Measurements from ENCODE around the gene SEMA6D.

The SEMA6D gene

DNA sequence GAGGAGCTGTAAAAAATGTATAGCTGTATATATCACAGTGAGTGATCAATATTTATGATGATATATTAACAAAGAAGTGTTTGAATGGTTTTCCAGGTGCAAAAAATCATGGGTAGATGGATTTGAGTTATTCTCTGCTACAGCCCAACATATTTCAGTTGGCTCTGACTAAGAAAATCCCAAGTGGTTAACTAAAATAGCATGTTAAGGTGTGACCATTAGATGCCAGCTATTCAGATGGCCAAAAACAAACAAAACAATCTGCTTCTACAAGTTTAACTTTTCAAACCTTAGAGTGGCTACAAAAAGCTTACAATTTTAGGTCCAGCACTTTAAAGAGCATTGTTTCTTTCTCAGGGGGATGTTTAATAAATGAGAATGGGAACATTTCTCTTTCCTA, 67.5 kb downstream of the SEMA6D start:
- Mint-ChIP-seq H3K9me3 (no peaks in the 10 kb centered on the region), H3K27ac (no peak overlapping the region), H3K4me1 (no peaks in the 10 kb centered on the region), H3K36me3 (no peaks in the 10 kb centered on the region), H3K27me3 (no peaks in the 10 kb centered on the region), H3K4me3 (no peak overlapping the region)

DNA sequence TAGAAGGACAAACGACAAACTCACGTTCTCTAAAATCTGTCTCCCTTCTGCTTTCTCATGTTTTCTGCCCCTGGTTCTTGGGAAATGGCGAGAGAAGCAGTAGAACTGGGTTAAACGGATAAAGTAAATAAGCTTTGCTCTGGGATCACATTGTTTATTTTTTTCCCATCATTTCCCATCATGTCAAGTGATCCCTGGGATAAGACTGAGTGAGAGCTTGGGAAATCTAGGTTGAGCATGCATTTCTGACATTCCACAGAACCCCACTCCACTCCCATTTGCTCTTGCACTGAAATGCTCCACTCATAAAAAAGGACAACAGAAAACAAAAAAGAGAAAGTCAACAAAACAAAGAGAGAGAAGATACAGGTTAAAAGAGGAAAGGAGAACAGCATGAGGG, 69.1 kb downstream of the SEMA6D start:
- no peaks in the 10 kb centered on the region for H3K9me3 Mint-ChIP-seq
- H3K4me1 Mint-ChIP-seq = no peaks in the 10 kb centered on the region
- H3K4me3 Mint-ChIP-seq = no peak overlapping the region
- H3K27ac Mint-ChIP-seq = no peak overlapping the region
- no peaks in the 10 kb centered on the region for H3K36me3 Mint-ChIP-seq
- no peaks in the 10 kb centered on the region for H3K27me3 Mint-ChIP-seq

DNA sequence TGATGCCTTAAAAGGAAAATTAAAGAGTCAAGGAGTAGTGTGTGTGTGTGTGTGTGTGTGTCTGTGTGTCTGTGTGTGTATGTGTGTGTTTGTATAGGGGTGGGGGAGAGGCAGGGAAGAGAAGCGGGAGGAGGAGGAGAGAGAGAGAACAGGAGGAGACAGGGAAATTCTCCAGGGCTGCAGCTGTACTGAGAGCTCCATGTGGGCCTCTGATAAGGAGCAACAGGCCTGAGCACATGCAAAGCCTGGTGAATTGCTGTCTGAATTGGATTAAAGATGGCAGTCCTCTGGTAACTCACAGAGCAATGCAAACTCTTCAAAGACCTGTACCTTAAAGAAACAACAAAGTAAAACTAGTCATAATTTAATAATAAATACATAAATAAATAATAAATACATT, 70.6 kb downstream of the SEMA6D start:
- Mint-ChIP-seq H3K36me3 (no peaks in the 10 kb centered on the region), H3K4me1 (no peaks in the 10 kb centered on the region), H3K9me3 (no peaks in the 10 kb centered on the region), H3K27ac (no peak overlapping the region), H3K27me3 (no peaks in the 10 kb centered on the region), H3K4me3 (no peak overlapping the region)

DNA sequence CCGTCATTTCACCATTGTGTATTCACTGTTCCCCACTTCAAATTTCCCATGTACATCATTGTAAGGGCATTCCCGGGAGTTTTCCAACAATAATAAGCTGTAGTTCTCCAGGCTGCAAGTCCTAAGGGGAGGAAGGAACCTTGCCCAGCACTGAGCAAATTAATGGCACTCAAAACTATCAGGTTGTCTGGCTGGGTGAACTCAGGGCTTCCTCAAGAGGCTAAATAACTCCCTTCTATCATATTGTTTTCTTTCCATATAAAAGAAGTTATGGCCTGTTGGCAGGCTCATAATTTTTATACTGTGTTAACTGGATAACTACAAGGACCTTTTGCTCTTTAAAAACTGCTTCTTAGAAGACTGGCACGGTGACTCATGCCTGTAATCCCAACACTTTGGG, 71.4 kb downstream of the SEMA6D start:
- Mint-ChIP-seq H3K4me3 (no peak overlapping the region), H3K27me3 (no peaks in the 10 kb centered on the region), H3K27ac (no peak overlapping the region), H3K9me3 (no peaks in the 10 kb centered on the region), H3K36me3 (no peaks in the 10 kb centered on the region), H3K4me1 (no peaks in the 10 kb centered on the region)

DNA sequence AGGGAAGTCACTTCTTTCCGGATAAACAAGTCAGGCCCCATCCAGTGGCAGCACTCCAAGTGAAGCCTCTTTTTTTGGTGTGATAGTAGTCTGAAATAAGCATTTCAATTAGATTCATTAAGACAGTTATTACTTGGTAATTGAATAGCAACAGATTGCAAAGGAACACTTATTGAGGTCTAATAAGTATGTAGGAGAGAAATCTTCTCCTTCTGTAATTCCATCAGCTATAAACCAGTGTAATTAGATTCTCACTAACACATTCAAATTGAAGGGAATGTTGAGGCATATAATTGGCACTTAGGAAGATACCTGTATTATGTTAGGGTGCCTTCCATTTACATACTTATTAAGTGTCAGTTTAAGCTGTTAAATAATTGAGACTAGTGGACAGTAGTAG, 73.9 kb downstream of the SEMA6D start:
- Mint-ChIP-seq H3K4me3 (no peak overlapping the region), H3K36me3 (no peaks in the 10 kb centered on the region), H3K4me1 (no peaks in the 10 kb centered on the region), H3K9me3 (no peaks in the 10 kb centered on the region), H3K27ac (no peak overlapping the region), H3K27me3 (peaks cover 4% of the 10 kb centered on the region)

DNA sequence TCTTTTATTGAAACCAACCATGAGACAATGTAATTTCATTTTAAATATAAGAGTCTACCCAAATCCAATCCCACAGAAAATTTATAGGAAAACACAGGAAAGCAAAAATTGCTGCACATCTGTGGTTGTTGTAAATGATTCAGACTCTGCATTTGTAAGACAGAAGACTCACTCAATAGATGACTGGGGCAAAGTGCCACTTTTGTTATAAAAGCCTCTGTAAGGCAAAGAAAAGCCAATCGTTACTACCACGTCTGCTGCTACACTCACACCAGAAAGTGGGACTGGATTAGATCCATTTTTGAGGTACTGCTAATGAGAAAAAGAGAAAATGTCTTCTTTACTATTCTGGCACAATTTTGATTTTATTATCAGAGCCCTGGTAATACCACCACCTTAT, 74.9 kb downstream of the SEMA6D start:
- no peaks in the 10 kb centered on the region for H3K9me3 Mint-ChIP-seq
- H3K27ac Mint-ChIP-seq = no peak overlapping the region
- no peaks in the 10 kb centered on the region for H3K4me1 Mint-ChIP-seq
- no peaks in the 10 kb centered on the region for H3K36me3 Mint-ChIP-seq
- H3K4me3 Mint-ChIP-seq = no peak overlapping the region
- H3K27me3 Mint-ChIP-seq = peaks cover 4% of the 10 kb centered on the region

DNA sequence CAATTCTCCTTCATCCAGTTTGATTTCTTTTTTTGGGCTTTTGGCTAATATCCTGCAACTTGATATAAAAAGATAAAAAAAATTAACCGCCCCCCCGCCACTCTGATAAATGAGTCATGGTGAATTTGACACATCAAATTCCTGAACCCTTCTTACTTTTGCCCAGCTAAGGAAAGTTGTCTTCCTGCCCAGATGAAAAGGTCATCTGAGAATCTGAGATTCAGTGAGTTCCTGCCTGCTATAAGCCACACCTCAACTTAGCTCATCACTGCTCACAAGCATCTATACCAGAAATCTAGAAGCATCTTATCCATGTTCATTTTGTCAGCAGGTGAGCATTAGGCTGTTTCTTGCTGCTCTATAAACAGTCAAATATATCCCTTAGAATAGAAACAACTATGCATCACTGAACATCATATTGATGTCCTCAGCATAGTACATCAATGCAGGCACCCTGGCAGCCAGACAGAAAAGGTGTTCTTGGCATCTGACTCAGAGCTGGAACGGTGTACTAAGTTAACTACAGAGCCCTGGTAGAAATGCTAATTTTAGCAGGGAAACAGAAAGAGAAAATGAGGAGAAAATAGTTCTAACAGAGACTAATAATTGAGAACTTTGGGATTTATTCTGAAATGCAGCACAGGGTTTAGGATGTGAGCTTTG, 77.1 kb downstream of the SEMA6D start:
- H3K4me1 Mint-ChIP-seq = no peaks in the 10 kb centered on the region
- peaks cover 4% of the 10 kb centered on the region for H3K27me3 Mint-ChIP-seq
- H3K36me3 Mint-ChIP-seq = no peaks in the 10 kb centered on the region
- H3K27ac Mint-ChIP-seq = no peak overlapping the region
- H3K4me3 Mint-ChIP-seq = no peak overlapping the region
- no peaks in the 10 kb centered on the region for H3K9me3 Mint-ChIP-seq

DNA sequence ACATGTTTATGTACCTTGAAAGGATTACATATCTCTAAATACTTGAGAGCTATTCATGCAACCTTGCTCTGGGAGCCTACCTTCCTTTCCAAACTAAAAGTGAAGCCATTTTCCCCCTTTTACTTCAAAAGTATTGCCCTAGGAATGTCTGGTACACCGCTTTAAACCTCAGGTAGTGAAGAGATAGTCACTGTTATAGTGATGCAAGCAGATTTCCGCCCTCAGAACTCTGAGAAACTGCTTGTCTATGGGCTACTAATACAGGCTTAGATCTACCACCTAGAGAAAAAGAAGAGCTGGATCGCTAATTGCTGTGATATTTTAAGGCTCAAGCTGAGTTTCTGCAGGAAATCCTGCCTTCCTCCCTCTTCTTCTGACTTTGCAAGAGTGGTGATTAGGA, 78.6 kb downstream of the SEMA6D start:
- Mint-ChIP-seq H3K27ac (no peak overlapping the region), H3K4me1 (no peaks in the 10 kb centered on the region), H3K36me3 (no peaks in the 10 kb centered on the region), H3K27me3 (peaks cover 4% of the 10 kb centered on the region), H3K4me3 (no peak overlapping the region), H3K9me3 (no peaks in the 10 kb centered on the region)

DNA sequence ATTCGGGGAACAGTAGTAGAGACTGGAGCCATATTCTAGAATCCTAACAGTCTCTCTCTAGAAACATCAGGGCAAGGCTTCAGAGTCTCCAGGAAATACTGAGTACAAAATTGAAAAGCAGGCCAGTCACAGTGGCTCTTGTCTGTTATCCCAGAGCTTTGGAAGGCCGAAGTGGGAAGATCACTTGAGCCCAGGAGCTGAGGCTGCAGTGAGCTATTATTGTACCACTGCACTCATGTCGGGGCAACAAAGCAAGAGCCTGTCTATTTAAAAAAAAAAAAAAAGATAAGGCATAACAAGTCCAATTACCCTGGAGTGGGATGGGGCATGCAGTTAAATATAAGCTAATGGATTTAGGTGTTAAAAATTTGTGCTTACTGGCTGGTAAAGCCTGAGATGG, 79.0 kb downstream of the SEMA6D start:
- Mint-ChIP-seq H3K9me3 (no peaks in the 10 kb centered on the region), H3K36me3 (no peaks in the 10 kb centered on the region), H3K27ac (no peak overlapping the region), H3K27me3 (peaks cover 4% of the 10 kb centered on the region), H3K4me3 (no peak overlapping the region), H3K4me1 (no peaks in the 10 kb centered on the region)

DNA sequence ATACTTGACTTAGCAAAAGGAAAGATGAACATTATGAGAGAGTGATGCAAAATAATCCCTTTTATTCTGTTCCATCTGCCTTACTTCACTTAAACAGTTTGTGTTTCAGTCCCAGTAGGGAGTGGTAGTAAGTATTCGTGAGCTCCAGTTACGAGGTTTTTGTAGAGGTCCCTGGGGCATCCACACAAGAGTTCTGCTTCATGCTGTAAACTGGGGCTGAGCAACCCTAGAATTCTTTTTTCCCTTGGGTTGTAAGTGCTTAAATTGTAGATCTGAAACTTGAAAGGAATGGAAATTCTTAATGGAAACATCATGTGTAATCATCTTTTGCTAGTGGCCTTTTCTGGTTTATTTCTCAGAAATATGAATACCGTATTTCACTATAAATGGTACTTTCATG, 79.5 kb downstream of the SEMA6D start:
- Mint-ChIP-seq H3K4me3 (no peak overlapping the region), H3K27me3 (peaks cover 4% of the 10 kb centered on the region), H3K4me1 (no peaks in the 10 kb centered on the region)

DNA sequence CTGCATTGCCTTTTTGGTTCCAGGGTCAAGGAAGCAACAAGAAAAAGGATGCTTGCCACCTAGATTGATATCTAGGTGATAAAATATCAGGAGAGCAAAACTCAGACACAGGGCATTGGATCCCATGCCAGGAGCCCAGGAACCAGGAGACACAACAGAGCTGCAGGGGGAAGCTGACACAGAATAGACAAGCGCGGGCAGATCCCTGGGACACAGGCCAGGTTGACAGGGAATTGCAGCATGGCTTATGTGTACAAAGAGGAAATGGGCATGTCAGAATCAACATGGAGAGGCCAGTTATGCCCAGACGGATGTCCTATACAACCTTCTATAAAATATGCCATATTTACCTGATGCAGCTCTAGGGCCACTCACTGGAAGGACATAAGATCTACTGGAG, 84.2 kb downstream of the SEMA6D start:
- no peak overlapping the region for H3K4me3 Mint-ChIP-seq
- H3K36me3 Mint-ChIP-seq = no peaks in the 10 kb centered on the region
- H3K9me3 Mint-ChIP-seq = no peaks in the 10 kb centered on the region
- no peaks in the 10 kb centered on the region for H3K27me3 Mint-ChIP-seq
- no peak overlapping the region for H3K27ac Mint-ChIP-seq
- H3K4me1 Mint-ChIP-seq = no peaks in the 10 kb centered on the region

More for the DNA sequence above, 79.5 kb downstream of the SEMA6D start:
- H3K9me3 Mint-ChIP-seq = no peaks in the 10 kb centered on the region
- no peaks in the 10 kb centered on the region for H3K36me3 Mint-ChIP-seq
- no peak overlapping the region for H3K27ac Mint-ChIP-seq

DNA sequence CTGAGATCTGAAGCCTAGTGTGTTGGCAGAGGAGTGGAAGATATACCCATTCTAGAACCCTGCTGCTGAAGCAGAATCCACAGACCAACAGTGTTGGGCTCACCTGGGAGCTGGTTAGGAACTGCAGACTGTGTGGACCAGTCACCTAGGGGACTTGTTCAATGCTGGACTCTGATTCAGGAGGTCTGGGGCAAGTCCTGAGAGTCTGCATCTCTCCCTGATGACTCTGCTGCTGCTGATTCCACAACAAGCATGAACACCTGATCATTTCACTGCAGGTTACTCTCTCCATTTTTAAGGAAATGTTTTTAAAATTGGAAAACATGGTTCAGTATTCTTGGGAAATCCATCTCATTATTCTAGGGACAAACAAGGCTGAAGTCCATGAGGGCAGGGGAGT, 84.9 kb downstream of the SEMA6D start:
- H3K27me3 Mint-ChIP-seq = no peaks in the 10 kb centered on the region
- no peaks in the 10 kb centered on the region for H3K4me1 Mint-ChIP-seq
- no peak overlapping the region for H3K4me3 Mint-ChIP-seq
- no peak overlapping the region for H3K27ac Mint-ChIP-seq
- H3K9me3 Mint-ChIP-seq = no peaks in the 10 kb centered on the region
- H3K36me3 Mint-ChIP-seq = no peaks in the 10 kb centered on the region

DNA sequence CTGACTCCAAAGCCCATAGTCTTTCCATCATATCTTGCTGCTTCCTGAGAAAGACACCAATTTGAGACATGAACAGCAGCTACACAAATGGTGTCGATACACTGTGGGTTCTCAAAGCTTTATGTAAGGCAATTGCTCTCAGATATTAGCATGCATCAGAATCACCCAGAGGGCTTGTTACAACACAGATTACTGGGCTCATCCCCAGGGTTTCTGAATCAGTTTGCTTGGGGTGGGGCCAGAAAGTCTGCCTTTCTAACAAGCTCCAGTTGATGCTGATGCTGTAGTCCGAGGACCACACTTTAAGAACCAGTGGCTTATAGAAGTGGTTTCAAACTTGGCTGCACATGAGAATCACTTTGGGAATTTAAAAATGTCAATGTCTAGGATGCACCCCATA, 86.5 kb downstream of the SEMA6D start:
- H3K4me1 Mint-ChIP-seq = no peaks in the 10 kb centered on the region
- no peak overlapping the region for H3K4me3 Mint-ChIP-seq
- no peak overlapping the region for H3K27ac Mint-ChIP-seq
- no peaks in the 10 kb centered on the region for H3K36me3 Mint-ChIP-seq
- no peaks in the 10 kb centered on the region for H3K9me3 Mint-ChIP-seq
- H3K27me3 Mint-ChIP-seq = no peaks in the 10 kb centered on the region

DNA sequence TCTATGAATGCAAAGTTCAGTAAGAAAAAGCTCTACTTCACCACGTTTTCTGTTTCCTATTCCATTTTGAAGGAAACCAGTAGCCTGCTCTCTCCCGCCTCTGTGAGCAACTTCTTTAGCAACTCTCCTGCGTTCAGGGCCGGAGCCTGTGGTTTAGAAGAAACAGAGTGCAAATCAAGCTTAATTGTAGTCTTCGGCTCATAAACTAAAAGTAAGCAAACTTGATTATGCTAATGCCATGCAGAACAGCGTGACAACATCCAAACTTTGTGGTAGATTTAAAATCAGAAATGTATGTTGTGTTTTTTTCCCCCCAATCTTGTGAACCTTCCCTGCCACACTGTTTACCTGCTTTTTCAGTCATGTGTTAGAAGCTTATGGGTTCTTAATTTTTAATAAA, 87.4 kb downstream of the SEMA6D start:
- Mint-ChIP-seq H3K4me1 (no peaks in the 10 kb centered on the region), H3K36me3 (no peaks in the 10 kb centered on the region), H3K27me3 (no peaks in the 10 kb centered on the region), H3K4me3 (no peak overlapping the region), H3K27ac (no peak overlapping the region), H3K9me3 (no peaks in the 10 kb centered on the region)

DNA sequence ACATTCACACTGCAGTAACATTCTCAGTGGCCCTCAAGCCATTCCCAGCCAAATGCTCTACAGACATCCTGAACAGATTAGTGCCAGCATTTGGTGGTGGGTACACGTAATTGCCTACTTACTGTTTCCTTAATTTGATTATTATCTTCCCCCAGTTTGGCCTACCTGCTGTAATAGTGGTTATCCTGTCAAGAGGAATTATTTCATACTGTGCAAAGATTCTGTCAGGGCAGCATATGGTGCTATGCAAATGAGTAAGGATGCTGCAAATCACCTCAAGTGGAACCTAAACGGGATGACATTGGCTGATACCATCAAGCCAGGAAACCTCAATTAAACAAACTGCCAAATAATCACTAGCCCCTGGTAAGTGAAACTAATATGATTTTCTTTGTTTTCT, 88.7 kb downstream of the SEMA6D start:
- Mint-ChIP-seq H3K4me3 (no peak overlapping the region), H3K36me3 (no peaks in the 10 kb centered on the region), H3K27me3 (no peaks in the 10 kb centered on the region), H3K9me3 (no peaks in the 10 kb centered on the region), H3K4me1 (no peaks in the 10 kb centered on the region), H3K27ac (no peak overlapping the region)

DNA sequence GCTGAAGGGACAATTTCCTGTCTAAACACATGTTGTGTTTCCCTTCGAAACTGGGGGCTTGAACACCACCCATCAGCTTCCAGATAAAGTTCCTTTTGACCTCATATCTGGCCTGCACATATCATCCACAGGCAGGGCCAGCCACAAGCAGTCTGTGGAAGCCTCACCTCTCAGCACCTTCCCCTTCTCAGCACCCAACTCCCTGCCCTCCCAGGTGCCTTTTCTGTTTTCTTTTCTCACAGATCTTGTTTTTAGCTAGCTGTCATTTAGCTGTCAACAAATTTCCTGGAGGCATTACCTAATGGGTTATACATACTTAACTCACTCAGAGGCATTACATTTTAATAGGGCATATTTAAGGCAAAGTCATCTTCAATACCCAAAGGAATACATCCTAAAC, 93.9 kb downstream of the SEMA6D start:
- H3K9me3 Mint-ChIP-seq = no peaks in the 10 kb centered on the region
- H3K36me3 Mint-ChIP-seq = no peaks in the 10 kb centered on the region
- no peaks in the 10 kb centered on the region for H3K27me3 Mint-ChIP-seq
- H3K4me1 Mint-ChIP-seq = no peaks in the 10 kb centered on the region
- no peak overlapping the region for H3K4me3 Mint-ChIP-seq
- H3K27ac Mint-ChIP-seq = no peak overlapping the region

DNA sequence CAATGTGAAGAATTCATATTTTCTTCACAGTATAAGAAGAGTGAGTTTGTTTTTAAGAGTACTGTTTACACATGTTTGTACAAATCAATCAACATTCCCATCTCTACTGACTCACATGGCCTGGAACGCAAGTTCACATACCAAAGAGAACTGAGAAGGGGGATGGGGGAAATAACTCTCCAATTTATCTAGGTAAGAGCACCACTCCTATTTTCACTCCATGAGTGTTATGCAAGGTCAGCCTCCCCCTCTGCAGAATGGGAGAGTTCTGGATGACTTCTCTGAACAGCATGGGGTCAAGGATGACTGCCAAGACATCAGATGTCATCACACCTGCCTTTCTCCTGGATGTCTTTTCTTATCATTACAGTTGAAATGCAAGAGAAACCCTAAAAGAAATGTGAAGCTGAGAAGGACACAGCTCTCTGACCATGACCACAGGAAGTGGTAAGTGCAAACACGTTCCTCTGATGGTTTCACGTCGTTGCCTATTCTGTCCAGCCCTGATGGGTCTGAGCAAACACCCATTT, 95.2 kb downstream of the SEMA6D start:
- Mint-ChIP-seq H3K27ac (no peak overlapping the region), H3K4me3 (no peak overlapping the region), H3K27me3 (no peaks in the 10 kb centered on the region), H3K36me3 (no peaks in the 10 kb centered on the region), H3K9me3 (no peaks in the 10 kb centered on the region), H3K4me1 (no peaks in the 10 kb centered on the region)
